GM19463 (cell line): ENCODE data around the gene PTPN1.
"Not testable (repeated sequence)": the region's sequence is repeated elsewhere in the genome, so short reads cannot be mapped to it uniquely, and the experiment has no call there.

Experiments
- ATAC-seq: cut with Tn5 transposase; IDR thresholded peaks from one replicate; pipeline ENCODE4 v1.9.1; 2021; ENCODE audit warnings: mild to moderate bottlenecking, moderate library complexity; ENCODE audit not compliant: unreplicated experiment

Gene PTPN1

DNA sequence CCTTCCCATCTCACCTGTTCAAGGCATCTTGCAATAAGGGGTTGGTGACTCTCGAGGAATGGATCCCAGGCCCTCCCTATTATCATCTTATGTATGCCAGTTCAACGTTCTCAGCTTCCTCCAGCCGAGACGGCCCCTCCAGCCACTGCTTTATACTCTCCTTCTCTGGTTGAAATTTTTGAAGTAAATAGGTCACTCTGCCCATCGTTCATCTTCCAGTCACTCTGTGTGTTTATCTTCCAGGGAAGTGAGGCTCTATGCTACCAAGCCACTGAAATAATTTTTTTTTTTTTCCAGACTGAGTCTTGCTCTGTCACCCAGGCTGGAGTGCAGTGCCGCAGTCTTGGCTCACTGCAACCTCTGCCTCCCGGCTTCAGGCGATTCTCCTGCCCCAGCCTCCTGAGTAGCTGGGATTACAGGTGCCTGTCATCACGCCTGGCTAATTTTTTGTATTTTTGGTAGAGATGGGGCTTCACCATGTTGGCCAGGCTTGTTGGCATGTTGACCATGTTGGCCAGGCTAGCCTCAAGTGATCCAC lies 17.0 kb downstream of the PTPN1 start:
- ATAC-seq, result no peak

DNA sequence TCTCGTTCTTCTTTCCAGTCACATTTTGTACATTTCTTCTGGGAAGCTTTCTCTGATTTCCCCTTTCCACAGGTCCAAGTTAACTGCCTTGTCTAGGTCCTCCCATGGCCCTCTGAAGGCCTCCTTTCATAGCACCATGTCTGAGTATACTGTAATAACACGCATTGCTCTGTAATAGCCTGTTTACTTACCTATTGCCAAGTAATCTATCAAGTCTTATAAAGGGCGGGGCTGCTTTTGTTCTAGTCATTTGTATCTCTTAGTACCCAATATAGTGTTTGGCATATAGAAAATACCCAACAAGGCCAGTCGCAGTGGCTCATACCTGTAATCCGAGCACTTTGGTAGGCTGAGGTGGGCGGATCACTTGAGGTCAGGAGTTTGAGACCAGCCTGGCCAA lies 17.9 kb downstream of the PTPN1 start:
- no peak for ATAC-seq

DNA sequence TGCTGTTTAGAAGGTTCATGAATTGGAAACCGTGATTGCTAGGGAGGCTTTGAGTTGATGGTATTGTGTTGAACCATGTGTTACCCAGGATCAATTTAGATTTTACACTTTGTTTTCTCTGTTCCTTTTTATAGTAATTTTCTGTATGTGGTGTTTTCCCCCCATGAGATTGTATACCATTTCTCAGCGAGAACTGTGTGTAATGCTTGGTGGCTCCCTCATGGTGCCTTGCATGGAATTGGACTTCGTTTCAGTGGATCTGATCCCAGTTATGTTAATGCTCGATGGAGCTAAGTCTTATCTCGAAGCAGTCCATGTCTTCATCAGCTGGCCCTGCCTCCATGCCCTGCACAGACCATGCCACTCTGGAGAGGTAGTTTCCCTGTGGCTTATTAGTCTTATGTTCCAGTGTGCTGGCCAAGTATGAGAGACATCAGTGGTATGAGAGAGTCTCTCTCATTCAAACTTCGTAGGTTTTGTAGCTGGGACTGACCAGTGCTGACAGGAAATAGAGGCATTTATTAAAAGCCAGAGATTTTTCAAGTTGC lies 18.7 kb downstream of the PTPN1 start:
- peak; percentile 71 for ATAC-seq

DNA sequence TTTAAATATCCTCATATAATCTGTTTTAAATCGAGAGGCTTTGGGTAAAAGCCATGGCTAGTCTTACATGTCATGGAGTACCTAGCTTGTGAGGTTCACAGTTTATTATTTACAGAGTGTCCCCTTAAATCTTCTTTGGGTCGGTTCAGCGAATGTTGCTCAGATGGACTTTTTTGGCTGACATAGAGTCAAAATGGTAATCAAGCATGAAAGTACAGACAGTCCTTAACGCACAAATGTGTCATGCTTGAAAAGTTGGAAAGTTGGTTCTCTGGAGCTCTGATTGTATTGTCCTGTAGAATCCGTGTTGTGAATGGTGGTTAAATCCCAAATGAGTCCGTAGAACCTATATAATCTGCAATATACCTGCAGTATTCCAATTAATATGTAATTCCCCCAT lies 22.0 kb downstream of the PTPN1 start:
- ATAC-seq, result no peak

DNA sequence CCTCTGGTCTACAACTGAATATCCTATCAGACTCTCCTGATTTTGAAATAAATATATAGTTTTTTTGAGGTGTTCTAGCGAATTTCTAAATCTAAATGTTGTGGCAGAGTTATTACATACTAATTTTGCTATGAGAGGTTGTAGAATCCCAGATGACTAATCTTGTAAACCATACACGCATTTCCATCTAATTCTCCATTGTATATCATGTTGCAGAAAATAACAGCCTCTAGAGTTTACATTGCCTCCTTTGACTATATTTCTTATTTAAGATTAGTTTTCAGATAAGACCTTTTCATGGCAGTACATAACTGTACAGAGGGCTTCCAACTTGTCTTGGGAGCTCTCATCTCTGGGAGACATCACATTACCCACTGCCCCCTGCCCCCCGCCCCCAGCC lies 22.9 kb downstream of the PTPN1 start:
- no peak for ATAC-seq

DNA sequence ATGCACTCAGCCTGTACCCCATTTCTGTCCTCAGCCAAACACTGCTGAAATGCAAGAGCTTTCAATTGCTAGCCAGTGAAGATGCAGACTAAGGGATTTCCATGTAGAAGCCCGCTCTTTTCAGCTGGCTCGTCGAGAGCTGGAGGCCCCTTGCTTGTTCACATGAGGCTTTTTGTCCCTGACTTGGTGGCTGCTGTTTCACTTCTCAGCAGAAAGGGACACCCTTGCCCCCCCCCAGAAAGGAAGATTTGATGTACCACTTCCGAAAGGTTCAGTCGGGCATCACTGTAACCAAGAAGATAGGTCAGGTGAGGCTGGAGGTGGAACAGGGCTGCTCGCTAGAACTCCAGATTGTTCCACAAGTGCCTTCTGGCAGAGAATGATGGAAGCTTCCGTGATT lies 23.3 kb downstream of the PTPN1 start:
- ATAC-seq, result no peak

DNA sequence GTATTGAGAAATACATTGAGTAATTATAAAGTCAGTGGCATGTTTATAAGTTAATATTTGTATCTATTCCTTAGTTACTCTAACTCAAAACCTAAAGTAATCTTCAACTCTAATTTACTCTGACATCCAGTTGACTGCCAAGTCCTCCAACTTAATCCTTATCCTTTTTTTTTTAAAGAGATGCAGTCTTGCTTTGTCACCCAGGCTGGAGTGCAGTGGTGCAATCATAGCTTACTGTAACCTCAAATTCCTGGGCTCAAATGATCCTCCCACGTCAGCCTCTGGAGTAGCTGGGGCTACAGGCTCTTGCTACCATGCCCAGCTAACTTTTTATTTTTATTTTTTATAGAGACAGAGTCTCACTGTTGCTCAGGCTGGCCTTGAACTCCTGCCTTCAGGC lies 24.4 kb downstream of the PTPN1 start:
- ATAC-seq, result no peak

DNA sequence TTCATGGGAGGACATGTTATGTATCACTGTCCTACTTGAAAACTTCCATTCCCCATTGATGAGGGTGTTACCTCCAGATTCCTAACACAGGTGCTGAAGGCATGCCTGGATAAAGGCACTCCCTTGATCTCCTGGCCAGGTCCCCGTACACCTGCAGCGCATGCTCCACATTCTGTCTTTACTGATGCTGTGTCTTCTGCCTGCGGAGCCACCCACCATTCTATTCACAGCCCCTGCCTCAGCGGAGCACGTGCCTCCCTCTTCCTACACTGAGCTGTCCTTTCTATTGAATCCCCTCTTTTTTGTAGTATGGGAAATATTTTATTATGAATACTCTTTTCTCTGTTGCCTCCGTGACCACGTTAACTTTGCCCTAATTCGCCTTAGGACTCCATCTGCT lies 25.0 kb downstream of the PTPN1 start:
- no peak for ATAC-seq

DNA sequence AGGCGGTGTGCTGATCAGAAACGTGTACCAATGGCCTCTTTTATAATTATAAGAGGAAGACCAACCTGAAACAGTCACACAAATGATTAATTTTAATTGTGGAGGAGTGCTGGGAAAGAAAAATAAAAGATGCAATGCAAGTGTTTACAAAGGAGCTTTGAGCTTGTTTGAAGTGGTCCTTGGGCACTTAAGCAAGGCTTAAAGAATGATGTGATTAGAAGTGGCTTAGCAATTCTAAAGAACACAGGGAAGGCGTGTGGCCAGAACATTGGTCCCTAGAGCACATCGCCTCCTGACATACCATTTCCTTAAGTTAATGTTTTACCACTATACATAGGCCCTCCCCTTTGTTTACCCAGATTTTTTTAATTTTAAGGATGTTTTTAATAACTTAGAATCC lies 26.1 kb downstream of the PTPN1 start:
- no peak for ATAC-seq

DNA sequence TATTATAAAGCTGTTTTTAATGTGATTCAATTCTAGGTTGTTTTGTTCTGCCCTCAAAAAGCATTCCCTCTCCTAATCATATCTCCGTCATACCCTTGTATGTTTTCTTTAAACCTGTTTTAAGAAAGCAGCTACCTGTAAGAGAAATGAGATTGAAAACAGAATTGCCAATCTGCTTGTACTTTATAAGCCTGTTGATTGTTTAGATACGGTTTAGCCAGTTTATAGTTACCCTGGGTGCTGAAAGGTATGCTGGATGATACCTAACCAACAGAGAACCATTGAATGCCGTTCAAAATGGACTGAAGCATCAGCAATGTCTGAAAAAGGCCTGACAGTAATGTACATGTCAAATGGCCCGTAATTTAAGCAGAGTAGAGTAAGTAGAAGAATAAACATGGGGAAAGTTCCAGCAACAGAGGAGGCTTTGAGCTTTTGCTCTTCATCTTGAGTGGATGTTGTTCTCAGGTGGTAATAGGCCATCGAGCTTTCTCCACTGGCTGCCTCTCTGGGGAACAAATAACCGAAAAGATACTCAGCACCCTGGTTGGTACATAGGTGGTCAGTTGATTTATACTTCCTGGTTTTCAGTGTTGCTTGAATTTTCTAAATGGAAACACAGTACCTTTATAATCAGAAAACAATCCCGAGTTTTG lies 27.5 kb downstream of the PTPN1 start:
- ATAC-seq, result no peak

DNA sequence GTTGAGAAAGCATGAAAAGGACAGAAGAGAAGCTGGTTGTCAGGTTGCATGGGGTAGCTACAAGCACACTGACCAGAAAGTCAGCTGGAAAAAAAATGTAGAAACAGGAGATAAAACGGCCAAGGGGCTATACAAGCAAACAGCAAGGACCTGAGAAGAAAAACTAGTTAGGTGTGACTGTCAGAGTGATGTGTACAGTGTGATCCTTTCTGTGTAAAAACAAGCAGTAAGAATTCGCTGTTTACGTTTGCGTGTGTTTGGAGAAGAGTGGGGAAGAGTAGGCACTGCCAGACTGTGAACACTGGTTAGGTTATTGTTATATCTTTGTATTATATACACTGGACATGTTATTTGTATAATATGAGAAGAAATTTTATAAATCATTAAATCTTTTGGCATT lies 28.1 kb downstream of the PTPN1 start:
- no peak for ATAC-seq

DNA sequence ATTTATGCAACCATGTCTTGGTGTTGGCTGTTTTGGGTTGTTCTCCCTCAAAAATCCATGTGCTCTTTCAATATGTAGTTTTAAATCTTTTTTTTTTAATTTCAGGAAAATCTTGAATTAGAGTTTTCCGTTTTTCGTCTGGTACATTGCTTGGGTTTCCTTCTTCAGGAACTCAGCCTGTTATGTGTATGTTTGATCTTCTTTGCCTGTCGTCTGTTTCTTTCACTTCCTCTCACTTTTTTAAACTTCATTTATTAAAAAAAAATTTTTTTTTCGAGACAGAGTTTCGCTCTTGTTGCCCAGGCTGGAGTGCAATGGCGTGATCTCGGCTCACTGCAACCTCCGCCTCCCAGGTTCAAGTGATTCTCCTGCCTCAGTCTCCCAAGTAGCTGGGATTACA lies 29.6 kb downstream of the PTPN1 start:
- not testable (repeated sequence) for ATAC-seq

DNA sequence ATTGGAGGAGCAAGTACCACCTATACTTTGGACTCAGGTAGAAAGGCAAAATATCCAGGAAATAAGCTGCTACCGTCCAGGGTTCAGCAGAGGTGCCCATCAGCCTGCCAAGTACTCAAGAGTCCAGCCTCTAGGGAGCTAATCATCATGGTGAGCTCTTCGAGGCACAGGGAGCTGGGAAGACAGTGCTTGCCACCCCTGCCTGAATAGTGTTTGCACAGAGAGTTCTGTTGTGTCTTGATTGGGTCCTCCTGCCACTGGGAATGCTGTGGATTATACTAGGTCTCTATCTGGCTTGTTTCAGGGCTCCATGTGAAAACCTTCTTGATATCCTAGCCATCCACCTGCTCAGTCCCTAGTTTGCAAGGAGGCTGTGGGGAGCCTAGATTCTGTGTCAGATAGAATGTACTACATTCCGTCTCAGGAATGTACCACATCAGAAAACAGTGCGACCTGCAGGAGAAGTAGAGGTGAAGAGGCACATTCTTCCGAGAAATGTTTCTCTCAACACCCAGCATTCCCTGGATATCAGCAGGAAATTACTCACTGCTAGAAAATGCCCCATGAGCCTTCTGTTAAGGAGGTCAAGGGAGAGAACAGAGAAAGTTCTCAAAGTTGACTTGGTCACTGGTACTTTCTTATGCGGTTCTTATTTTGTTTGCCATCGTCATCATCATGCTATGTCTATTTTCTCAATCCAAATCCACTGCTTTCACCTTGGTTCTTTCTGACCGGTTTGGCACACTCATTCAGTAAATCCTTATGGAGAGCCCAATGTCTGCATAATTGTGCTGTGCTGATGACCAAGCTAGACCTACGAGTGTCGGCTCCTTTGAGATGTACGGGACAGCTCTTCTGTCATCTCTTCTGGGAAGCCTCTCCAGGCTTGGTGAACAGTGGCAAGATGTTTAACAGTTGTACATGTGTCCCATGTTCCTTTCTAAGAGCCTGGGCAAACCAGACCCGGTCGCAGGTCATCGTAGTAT lies 30.7 kb downstream of the PTPN1 start:
- ATAC-seq, result no peak

DNA sequence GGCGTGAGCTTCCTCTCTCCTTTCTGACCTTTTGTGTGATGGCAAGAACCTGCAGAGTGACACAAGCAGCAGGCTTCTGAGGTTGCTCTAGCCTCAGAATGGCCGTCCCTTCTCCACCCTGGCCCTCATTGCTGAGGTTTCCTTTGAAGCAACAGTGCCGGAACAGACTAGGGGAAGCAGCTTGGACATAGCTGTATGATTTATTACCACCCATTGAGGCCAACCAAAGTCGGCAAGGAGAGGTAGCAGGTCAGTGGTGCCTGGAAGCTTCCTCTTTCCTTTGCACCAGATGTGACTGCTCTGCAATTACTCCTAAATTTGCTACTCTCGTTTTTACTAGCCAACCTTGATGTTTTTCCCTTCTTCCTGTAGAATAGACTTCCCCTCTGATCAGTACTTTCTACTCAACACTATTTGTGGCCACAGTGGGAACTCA lies 31.4 kb downstream of the PTPN1 start:
- peak; percentile 59 for ATAC-seq

DNA sequence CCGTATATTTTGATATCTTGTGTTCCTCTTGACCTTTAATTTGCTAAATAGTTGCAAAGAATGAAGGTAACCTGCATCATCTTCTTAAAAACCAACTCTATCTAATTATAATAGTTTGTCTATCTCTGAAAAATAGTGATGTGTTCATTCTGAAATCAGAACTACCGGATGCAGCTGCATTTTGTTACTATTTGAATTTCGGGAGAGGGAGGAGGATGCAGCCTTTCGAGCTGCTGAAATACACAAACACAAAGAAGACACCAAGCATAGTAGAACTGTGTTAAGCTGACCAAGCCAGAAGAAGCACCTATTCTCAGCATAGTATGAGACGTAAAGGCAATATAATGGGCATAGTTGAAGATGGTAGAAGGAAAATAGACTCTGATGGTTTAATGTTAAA lies 33.1 kb downstream of the PTPN1 start:
- ATAC-seq, result no peak

DNA sequence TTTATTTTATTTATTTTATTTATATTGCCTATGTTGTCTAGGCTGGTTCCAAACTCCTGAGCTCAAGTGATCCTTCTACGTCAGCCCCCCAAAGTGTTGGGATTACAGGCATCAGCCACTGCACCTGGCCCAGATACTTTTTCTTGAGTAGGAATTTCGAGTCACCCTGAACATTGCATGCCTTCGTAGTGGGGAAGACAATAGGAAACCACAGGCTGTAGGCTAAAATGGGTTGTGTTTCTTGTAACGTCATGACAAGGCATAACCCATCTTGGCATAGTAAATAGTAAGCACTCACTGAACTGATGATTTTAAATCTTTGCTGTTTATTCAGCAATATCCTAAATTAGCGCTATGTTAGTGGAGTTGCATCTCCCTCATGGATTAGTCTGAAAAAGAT lies 34.9 kb downstream of the PTPN1 start:
- no peak for ATAC-seq

DNA sequence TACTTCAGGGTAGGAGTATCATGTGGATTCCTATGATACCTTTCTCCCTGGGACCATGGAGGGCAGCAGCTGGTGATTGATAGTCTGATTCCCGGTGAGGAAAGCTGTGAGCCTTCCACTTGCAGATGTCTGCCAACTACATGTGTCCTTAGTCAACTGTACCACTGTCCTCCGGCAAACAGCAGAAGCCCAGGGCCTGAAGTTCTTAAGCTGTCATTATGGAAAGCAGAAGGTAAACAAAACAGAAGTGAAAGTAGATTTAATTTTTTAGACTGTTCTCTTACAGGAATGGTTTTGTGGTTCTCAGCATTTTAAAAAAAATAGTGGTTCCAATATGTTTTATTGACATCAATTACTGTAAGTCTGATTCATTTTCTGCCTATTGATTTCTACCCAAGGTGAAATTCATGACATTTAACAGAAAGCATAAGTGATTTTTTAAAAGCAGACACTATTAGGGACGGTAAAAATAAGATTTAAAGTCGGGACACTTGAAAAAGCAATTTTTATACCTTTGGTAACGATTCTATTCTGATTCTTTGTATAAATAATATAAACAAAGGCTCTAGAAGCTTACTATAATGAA lies 36.6 kb downstream of the PTPN1 start:
- peak; percentile 61 for ATAC-seq

DNA sequence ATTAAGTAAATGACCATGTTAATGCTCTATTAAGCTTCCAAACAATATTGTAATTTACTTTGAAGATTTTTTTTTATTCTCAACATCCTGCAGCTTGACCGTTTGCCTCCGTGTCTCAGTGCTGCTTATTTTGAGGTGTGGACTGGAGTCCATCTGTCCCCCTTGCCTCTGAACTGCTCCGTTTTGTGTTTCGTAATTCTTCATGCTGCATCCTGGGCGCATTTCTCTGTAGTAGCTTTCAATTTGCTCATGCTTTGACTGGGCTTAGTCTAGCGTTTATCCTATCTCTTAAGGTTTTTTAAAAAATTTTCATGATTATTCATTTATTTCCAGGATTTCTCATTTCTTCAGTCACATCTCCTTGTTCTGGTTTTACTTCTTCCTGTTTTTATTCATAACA lies 37.8 kb downstream of the PTPN1 start:
- ATAC-seq, result no peak

DNA sequence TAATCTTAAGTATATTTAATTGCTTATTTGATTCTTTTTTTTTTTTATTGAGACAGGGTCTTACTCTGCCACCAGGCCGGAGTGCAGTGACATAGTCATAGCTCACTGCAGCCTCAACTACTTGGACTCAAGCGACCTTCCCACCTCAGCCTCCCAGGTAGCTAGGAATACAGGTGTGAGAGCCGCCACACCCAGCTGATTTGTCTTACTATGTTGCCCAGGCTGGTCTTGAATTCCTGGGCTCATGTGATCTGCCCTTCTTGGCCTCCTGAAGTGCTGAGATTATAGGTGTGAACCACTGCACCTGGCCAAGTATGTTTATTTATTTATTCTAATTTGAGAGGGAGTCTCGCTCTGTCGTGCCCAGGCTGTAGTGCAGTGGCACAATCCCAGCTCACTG lies 38.2 kb downstream of the PTPN1 start:
- ATAC-seq, result no peak

DNA sequence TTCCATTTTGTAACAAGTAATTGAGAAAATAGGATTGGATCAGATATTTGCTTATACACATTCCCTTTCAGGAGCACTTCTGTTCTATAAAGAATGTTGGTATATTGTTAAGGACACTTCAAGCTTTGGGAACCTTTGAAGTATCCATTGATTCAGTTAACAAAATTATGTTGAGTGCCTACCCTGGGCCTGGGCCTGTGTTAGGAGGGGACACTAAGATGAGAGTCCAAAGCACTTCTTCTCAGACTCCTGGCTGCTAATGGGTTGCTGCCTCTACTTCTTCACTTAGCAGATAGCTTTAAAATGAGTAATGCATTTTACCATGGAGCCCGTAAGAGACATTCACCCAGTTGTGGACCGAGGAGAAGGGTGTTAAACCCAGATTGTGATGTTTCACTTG lies 40.3 kb downstream of the PTPN1 start:
- no peak for ATAC-seq

DNA sequence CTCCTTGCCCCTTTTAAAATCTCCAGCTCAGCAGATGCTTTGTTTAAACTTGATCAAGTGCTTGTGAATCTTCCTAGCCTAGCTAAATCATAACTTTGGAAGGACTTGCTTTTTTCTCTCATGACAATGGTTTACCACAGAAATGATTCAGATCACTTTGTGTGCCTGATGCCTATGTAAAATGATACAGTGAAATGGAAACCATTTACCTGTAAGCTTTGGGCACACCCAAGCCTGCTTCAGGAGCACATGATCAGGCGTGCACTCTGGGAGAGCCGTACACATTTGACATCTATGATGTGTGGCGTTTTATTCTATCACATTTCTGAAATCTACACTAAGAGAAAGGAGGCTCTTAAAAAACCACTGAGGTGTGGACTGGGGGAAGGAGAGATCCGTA lies 41.1 kb downstream of the PTPN1 start:
- no peak for ATAC-seq
